ENCODE measurements around the gene LRRTM4. TPM values are rescaled to one million over a fixed set of nuclear protein-coding genes. Genes with fewer than 3 reads are reported as not detected.
A peak's percentile ranks its signal among the peaks of the same experiment; 100 is the strongest.

Gene LRRTM4
- total and polyA plus RNA-seq, 2 of the 13 experiments (the other 11 are each of a cell fraction or from before 2014, with no cell fraction given) = 1.2 TPM

- Histone ChIP-seq H3K27ac (ENCODE audit: extremely low read length, insufficient read depth, low read length) (no peak overlapping the region), H3K36me3 (replicated peaks in 1 of 2; ENCODE audit: control insufficient read depth in 1 of 2, insufficient read depth in 2 of 2, low read length in 2 of 2) (no peaks in the 10 kb centered on the region), H3K4me3 (replicated peaks in 1 of 3; ENCODE audit: insufficient read depth in 1 of 3, low read depth in 2 of 3, low read length in 3 of 3) (no peak overlapping the region), H2AFZ (ENCODE audit: low read length) (no peak overlapping the region), H3K9ac (ENCODE audit: insufficient read depth, low read depth, low read length) (no peak overlapping the region), H4K20me1 (ENCODE audit: insufficient read depth, low read length) (no peaks in the 10 kb centered on the region), H3K27me3 (ENCODE audit: control insufficient read depth in 1 of 2, insufficient read depth in 2 of 2, low read length in 2 of 2) (peaks cover 0 to 7% of the 10 kb centered on the region in 2 experiments; a peak in 1 of 5 replicates), H3K4me1 (ENCODE audit: insufficient read depth, low read length) (no peaks in the 10 kb centered on the region), H3K9me3 (ENCODE audit: low read length) (no peaks in the 10 kb centered on the region), H3K79me2 (ENCODE audit: insufficient read depth, low read length) (no peaks in the 10 kb centered on the region), H3K4me2 (ENCODE audit: low read depth, low read length) (no peak overlapping the region)
- FAIRE-seq (no peak), DNase-seq (ENCODE audit: low spot score) (no peak), ATAC-seq (no peak)
- WGBS (ENCODE audit: low lambda C conversion rate) = 1% methylated on average over 2 of the region's 2 CpGs
- ChIA-PET POLR2A (no interaction called here), CTCF (ENCODE audit: low intra/inter-chr PET ratio, low total read pairs) (no interaction called here)
- TF ChIP-seq SNAI1 (CRISPR knock-in tag; IDR thresholded peaks at IDR 0.05; ENCODE audit: borderline replicate concordance) = no peak
- TF ChIP-seq ZBTB46 (CRISPR knock-in tag; IDR thresholded peaks at IDR 0.05; ENCODE audit: borderline replicate concordance) = no peak
- no peak for TF ChIP-seq MEIS1 (CRISPR knock-in tag; IDR thresholded peaks at IDR 0.05; ENCODE audit: borderline replicate concordance)
- TF ChIP-seq KLF16 (CRISPR knock-in tag; IDR thresholded peaks at IDR 0.05) = no peak
- no peak for TF ChIP-seq SOX6 (IDR thresholded peaks at IDR 0.05)
- TF ChIP-seq SOX6 (CRISPR knock-in tag; IDR thresholded peaks at IDR 0.05) = no peak
- TF ChIP-seq NFE2L2 (IDR thresholded peaks at IDR 0.05; ENCODE audit: low read length) = peak; percentile 43; the same call in 1 of the 2 replicates
- no peak for TF ChIP-seq GPBP1L1 (CRISPR knock-in tag; IDR thresholded peaks at IDR 0.05)
- TF ChIP-seq ZBTB38 (CRISPR knock-in tag; IDR thresholded peaks at IDR 0.05) = no peak
- TF ChIP-seq MAFF (IDR thresholded peaks at IDR 0.05; ENCODE audit: low read depth, low read length) = peak; percentile 97
- TF ChIP-seq TMF1 (CRISPR knock-in tag; IDR thresholded peaks at IDR 0.05; ENCODE audit: low read depth) = no peak
- TF ChIP-seq ZNF12 (CRISPR knock-in tag; IDR thresholded peaks at IDR 0.05) = no peak
- TF ChIP-seq HNF4A (CRISPR knock-in tag; IDR thresholded peaks at IDR 0.05) = no peak
- TF ChIP-seq CHD2 (IDR thresholded peaks at IDR 0.05; ENCODE audit: low read depth, low read length) = no peak
- peak; percentile 98 for TF ChIP-seq MAFK (conservative IDR thresholded peaks at IDR 0.05 in 1 of 2, IDR thresholded peaks at IDR 0.05 in 1 of 2; ENCODE audit: low read length in 2 of 2)
- TF ChIP-seq MAZ (IDR thresholded peaks at IDR 0.05; ENCODE audit: borderline replicate concordance, low read depth, low read length) = no peak
- TF ChIP-seq MAZ (CRISPR knock-in tag; IDR thresholded peaks at IDR 0.05; ENCODE audit: low read depth) = no peak
- in situ Hi-C loops (cut with HindIII; ENCODE audit: extremely low pct_ligation_motif_present, low pct_unique_long_range_greater_than_20kb) = no loop called here
- BruUV-seq (replicated peaks) = no TSS peak
- intact Hi-C loops (cut with micrococcal nuclease; ENCODE audit: unreplicated experiment) = no loop called here
Measured at GRCh38 chr2:76921006-76921405, 601.2 kb downstream of the LRRTM4 start.
